IMR-90 (cell line): Measurements from ENCODE around the gene PLEKHB1.

Experiments
- BHLHE40 ChIP-seq: fragments of 150-350 bp; IDR thresholded peaks from 2 replicates; pipeline ENCODE4 v1.6.1; 2016; ENCODE audit warnings: mild to moderate bottlenecking, low read depth, low read length
- FOS ChIP-seq: fragments of 150-350 bp; IDR thresholded peaks from 2 replicates; pipeline ENCODE4 v1.6.1; 2016; ENCODE audit warnings: low read depth, low read length
- MAFK ChIP-seq: IDR thresholded peaks from 2 replicates; pipeline ENCODE4 v1.6.1; 2012; ENCODE audit warnings: low read depth, low read length, improper control_type of control experiment
- NFE2L2 ChIP-seq: fragments of 150-350 bp; IDR thresholded peaks from 2 replicates; pipeline ENCODE4 v1.6.1; 2016; ENCODE audit warnings: low read depth, mild to moderate bottlenecking, low read length
- SMC3 ChIP-seq: fragments of 150-350 bp; IDR thresholded peaks from 2 replicates; pipeline ENCODE4 v1.6.1; 2016; ENCODE audit warnings: low read depth, mild to moderate bottlenecking, antibody characterized with exemption, low read length, moderate library complexity
- TF ChIP-seq, protein P1 (sequence below): conservative IDR thresholded peaks from 2 replicates; pipeline ENCODE4 v1.5.1; 2012; ENCODE audit warnings: mild to moderate bottlenecking, low read depth, low read length, improper control_type of control experiment

DNA sequence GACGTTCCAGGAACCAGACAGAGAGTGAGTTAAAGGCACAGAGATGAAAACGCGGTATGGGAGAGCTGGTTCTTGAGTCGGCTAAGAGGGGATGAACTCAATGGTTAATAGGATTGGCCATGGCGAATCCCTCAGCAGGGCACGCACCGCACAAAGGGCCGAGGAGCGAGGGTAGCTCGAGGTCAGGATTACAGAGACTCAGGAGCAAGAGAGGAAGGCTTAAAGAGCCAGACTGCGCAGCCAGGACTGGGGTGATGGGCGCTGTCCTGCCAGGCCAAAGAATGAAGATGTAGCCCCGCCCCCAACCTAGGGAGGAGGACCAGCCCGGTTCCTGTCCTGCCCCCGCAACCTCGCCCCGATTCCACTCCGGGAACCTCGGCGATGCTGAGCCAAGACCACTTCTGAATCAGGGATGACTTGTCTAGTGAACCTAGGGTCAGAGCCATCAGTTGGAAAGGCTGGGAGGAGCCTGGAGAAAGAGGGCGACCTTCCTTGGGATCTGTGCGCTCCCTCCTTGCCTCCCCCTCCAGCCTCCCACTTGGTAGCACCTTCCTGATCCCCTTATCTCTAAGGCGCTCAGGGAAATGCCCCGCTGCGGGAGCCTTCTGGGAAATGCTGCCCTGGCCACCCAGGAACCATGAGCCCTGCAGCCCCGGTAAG, at the start of gene PLEKHB1:
- TF ChIP-seq, protein P1, sequence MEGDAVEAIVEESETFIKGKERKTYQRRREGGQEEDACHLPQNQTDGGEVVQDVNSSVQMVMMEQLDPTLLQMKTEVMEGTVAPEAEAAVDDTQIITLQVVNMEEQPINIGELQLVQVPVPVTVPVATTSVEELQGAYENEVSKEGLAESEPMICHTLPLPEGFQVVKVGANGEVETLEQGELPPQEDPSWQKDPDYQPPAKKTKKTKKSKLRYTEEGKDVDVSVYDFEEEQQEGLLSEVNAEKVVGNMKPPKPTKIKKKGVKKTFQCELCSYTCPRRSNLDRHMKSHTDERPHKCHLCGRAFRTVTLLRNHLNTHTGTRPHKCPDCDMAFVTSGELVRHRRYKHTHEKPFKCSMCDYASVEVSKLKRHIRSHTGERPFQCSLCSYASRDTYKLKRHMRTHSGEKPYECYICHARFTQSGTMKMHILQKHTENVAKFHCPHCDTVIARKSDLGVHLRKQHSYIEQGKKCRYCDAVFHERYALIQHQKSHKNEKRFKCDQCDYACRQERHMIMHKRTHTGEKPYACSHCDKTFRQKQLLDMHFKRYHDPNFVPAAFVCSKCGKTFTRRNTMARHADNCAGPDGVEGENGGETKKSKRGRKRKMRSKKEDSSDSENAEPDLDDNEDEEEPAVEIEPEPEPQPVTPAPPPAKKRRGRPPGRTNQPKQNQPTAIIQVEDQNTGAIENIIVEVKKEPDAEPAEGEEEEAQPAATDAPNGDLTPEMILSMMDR = no peak
- TF ChIP-seq MAFK (no peak), NFE2L2 (no peak), SMC3 (no peak), BHLHE40 (no peak), FOS (no peak)
